ENCODE measurements around the gene CALR.

DNA sequence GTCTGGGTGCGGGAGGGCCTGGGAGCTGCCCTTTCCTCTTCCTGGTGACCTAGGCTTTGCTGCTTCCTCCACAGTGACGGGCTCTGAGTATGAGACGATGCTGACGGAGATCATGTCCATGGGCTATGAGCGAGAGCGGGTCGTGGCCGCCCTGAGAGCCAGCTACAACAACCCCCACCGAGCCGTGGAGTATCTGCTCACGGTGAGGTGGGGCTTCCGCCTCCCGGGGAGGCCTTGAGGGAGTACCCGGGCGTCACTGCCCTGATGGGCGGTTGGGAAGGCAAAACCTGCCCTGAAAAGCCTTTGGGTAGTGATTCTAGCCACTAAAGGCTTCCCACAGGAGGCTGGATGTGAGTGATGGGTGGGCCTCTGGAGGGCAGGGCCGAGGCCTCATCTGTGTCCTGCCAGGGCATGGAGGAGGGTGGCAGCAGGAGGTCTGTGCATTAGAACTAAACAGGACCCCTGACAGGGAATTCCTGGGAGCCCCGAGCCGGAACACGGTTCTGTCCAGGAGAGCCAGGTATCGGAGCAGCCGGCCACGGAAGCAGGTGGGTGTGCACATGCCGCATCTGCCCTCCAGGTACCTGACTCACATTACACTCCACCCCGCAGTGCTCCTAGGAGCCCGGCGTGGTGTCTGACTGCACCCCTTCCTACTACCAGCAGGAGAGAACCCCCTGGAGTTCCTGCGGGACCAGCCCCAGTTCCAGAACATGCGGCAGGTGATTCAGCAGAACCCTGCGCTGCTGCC is 10.4 kb downstream of the CALR start:
- TF ChIP-seq, protein P1, sequence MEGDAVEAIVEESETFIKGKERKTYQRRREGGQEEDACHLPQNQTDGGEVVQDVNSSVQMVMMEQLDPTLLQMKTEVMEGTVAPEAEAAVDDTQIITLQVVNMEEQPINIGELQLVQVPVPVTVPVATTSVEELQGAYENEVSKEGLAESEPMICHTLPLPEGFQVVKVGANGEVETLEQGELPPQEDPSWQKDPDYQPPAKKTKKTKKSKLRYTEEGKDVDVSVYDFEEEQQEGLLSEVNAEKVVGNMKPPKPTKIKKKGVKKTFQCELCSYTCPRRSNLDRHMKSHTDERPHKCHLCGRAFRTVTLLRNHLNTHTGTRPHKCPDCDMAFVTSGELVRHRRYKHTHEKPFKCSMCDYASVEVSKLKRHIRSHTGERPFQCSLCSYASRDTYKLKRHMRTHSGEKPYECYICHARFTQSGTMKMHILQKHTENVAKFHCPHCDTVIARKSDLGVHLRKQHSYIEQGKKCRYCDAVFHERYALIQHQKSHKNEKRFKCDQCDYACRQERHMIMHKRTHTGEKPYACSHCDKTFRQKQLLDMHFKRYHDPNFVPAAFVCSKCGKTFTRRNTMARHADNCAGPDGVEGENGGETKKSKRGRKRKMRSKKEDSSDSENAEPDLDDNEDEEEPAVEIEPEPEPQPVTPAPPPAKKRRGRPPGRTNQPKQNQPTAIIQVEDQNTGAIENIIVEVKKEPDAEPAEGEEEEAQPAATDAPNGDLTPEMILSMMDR (conservative IDR thresholded peaks at IDR 0.05 in 1 of 2, IDR thresholded peaks at IDR 0.05 in 1 of 2; ENCODE audit: low read depth in 1 of 2, low read length in 2 of 2) = no peak
- TF ChIP-seq EZH2 (IDR thresholded peaks at IDR 0.05; ENCODE audit: low read length, missing control alignments) = no peak

All from fibroblast of lung (primary cell).